Right cardiac atrium (tissue), 5 donors: ENCODE data around the gene TENT4B. TPM values are rescaled to one million over a fixed set of nuclear protein-coding genes. Genes with fewer than 3 reads are reported as not detected.
"Not testable (repeated sequence)": the region's sequence is repeated elsewhere in the genome, so short reads cannot be mapped to it uniquely, and the experiment has no call there.

Experiments
- ATAC-seq, 2 donors: fragments of 200-7000 bp; cut with Tn5 transposase; one replicate each; pipeline versions ENCODE4 v1.8.0 to v1.9.1; 2020; ENCODE audit warnings: moderate library complexity in 2 of 2, mild to moderate bottlenecking in 1 of 2
- DNase-seq, 3 donors: peaks; one replicate each; pipeline ENCODE4 v3.0.0-alpha.2; 2020
- H3K27ac ChIP-seq: one replicate; pipeline ENCODE4 v1.5.1; 2013; ENCODE audit warnings: mild to moderate bottlenecking, low read length, control low read depth, moderate library complexity
- H3K27me3 ChIP-seq: one replicate; pipeline ENCODE4 v1.6.1; 2013; ENCODE audit not compliant: control insufficient read depth, insufficient read depth
- H3K4me1 ChIP-seq: one replicate; pipeline ENCODE4 v1.6.1; 2013; ENCODE audit warnings: low read length; ENCODE audit not compliant: control insufficient read depth, insufficient read depth
- H3K4me3 ChIP-seq: one replicate; pipeline ENCODE4 v1.5.1; 2013; ENCODE audit warnings: low read length, control low read depth
- H3K9me3 ChIP-seq: one replicate; pipeline ENCODE4 v1.6.1; 2013; ENCODE audit warnings: low read length; ENCODE audit not compliant: control insufficient read depth
- WGBS: extraction: QIAGEN DNeasy Blood & Tissue Kit; methylation state at CpG from one replicate; pipeline ENCODE4 v1.1.7; 2013; 5-methylcytosine and 5-hydroxymethylcytosine counted together
- intact Hi-C, 4 donors: fragments of 100-400 bp; cut with DNase I; formaldehyde crosslinking; loops; one replicate each; pipeline versions ENCODE4 v1.11.0 to v1.14.0; 2022 to 2023
- polyA plus RNA-seq: library from polyadenylated mRNA; stranded (reverse); fragments of 200-250 nt; gene quantifications from one replicate; pipeline ENCODE4 v1.2.3, GENCODE V29; 2013
- total RNA-seq, 4 donors: library from RNA; stranded (reverse); fragmentation: NEBNext Ultra II Directional; extraction: Animal tissue kit (Norgen Biotek cat#: 25700); gene quantifications; one replicate each; pipeline ENCODE4 v1.2.1, GENCODE V29; 2021
- donor health status: healthy with polysubstance abuse.
- donor health status: DM: no; HTN: yes; CAD: no.
- donor health status: DM: no; HTN: no; CAD: no.
- donor health status: DM: no; HTN: yes; CAD: no; lungs with severe emphysema.
- donor health status: DM: yes; HTN: yes; CAD: no.

The TENT4B gene
- total and polyA plus RNA-seq, 5 donors: 3.0 to 8.4 (median 6.7) TPM

GRCh38 chr16:50154420-50154950 lies 1.4 kb downstream of the TENT4B start:
- WGBS: 12% methylated on average over 10 of the region's 10 CpGs
- peak overlapping the region; percentile 50 for H3K27ac ChIP-seq
- DNase-seq (no peak), ATAC-seq (no peak)
- H3K4me1 ChIP-seq: peaks cover 4% of the 10 kb centered on the region
- no peaks in the 10 kb centered on the region for H3K9me3 ChIP-seq
- intact Hi-C loops: loop anchor here in 1 of 4 donors (10.0 kb wide), 1 partner anchor 50 kb away; no protein-coding TSS in a partner anchor
- no peaks in the 10 kb centered on the region for H3K27me3 ChIP-seq
- peak overlapping the region; percentile 80 for H3K4me3 ChIP-seq

- Histone ChIP-seq H3K4me1 (peaks cover 4% of the 10 kb centered on the region), H3K27me3 (no peaks in the 10 kb centered on the region), H3K9me3 (no peaks in the 10 kb centered on the region), H3K4me3 (peak overlapping the region; percentile 80), H3K27ac (no peak overlapping the region)
- intact Hi-C loops: loop anchor here in 2 of 4 donors (5.0 to 10.0 kb wide), 2 partner anchors 49 to 56 kb away; no protein-coding TSS in a partner anchor
- ATAC-seq (no peak), DNase-seq (no peak)
- 60% methylated on average over 1 of the region's 1 CpG for WGBS
These were observed 2.8 kb downstream of the TENT4B start for GRCh38 chr16:50155925-50156324.

GRCh38 chr16:50156590-50156989 lies 3.5 kb downstream of the TENT4B start:
- H3K4me1 ChIP-seq: peaks cover 4% of the 10 kb centered on the region
- no peak for DNase-seq
- WGBS: 96% methylated on average over 6 of the region's 6 CpGs
- H3K27me3 ChIP-seq: no peaks in the 10 kb centered on the region
- H3K27ac ChIP-seq: no peak overlapping the region
- no peak for ATAC-seq
- no peak overlapping the region for H3K4me3 ChIP-seq
- intact Hi-C loops: loop anchor here in 2 of 4 donors (5.0 to 10.0 kb wide), 2 partner anchors 48 to 56 kb away; no protein-coding TSS in a partner anchor
- H3K9me3 ChIP-seq: no peaks in the 10 kb centered on the region

GRCh38 chr16:50160495-50161164 lies 7.5 kb downstream of the TENT4B start:
- DNase-seq: no peak
- no peak overlapping the region for H3K27ac ChIP-seq
- H3K27me3 ChIP-seq: no peaks in the 10 kb centered on the region
- WGBS: 65% methylated on average over 4 of the region's 4 CpGs
- intact Hi-C loops: no loop called here
- H3K9me3 ChIP-seq: no peaks in the 10 kb centered on the region
- ATAC-seq: peak; percentile 32 to 67
- H3K4me3 ChIP-seq: no peak overlapping the region
- no peaks in the 10 kb centered on the region for H3K4me1 ChIP-seq

GRCh38 chr16:50161950-50162349 lies 8.8 kb downstream of the TENT4B start:
- no peak overlapping the region for H3K4me3 ChIP-seq
- DNase-seq (no peak), ATAC-seq (no peak)
- WGBS: 93% methylated on average over 2 of the region's 2 CpGs
- intact Hi-C loops: no loop called here
- no peak overlapping the region for H3K27ac ChIP-seq
- H3K4me1 ChIP-seq: peaks cover 3% of the 10 kb centered on the region
- H3K27me3 ChIP-seq: no peaks in the 10 kb centered on the region
- no peaks in the 10 kb centered on the region for H3K9me3 ChIP-seq

- Histone ChIP-seq H3K27ac (no peak overlapping the region), H3K4me1 (peaks cover 9% of the 10 kb centered on the region), H3K27me3 (no peaks in the 10 kb centered on the region), H3K4me3 (no peak overlapping the region), H3K9me3 (no peaks in the 10 kb centered on the region)
- whole genome bisulfite sequencing: 60% methylated on average over 2 of the region's 2 CpGs
- no peak for ATAC-seq
- intact Hi-C loops: no loop called here
- DNase-seq: no peak
These were observed 12.4 kb downstream of the TENT4B start for GRCh38 chr16:50165473-50165872.

- no peak for ATAC-seq
- DNase-seq: no peak
- WGBS: 70% methylated on average over 9 of the region's 9 CpGs
- H3K27me3 ChIP-seq: no peaks in the 10 kb centered on the region
- no peak overlapping the region for H3K27ac ChIP-seq
- H3K9me3 ChIP-seq: no peaks in the 10 kb centered on the region
- intact Hi-C loops: no loop called here
- H3K4me3 ChIP-seq: no peak overlapping the region
- H3K4me1 ChIP-seq: peaks cover 11% of the 10 kb centered on the region
These were observed 13.7 kb downstream of the TENT4B start for GRCh38 chr16:50166511-50167500.

- WGBS: 77% methylated on average over 7 of the region's 7 CpGs
- no peaks in the 10 kb centered on the region for H3K9me3 ChIP-seq
- H3K4me1 ChIP-seq: peaks cover 11% of the 10 kb centered on the region
- DNase-seq (no peak), ATAC-seq (no peak)
- H3K27me3 ChIP-seq: no peaks in the 10 kb centered on the region
- H3K27ac ChIP-seq: no peak overlapping the region
- no peak overlapping the region for H3K4me3 ChIP-seq
- intact Hi-C loops: no loop called here
These were observed 14.4 kb downstream of the TENT4B start for GRCh38 chr16:50167556-50167955.

GRCh38 chr16:50169555-50170096 lies 16.5 kb downstream of the TENT4B start:
- Histone ChIP-seq H3K27me3 (no peaks in the 10 kb centered on the region), H3K4me3 (no peak overlapping the region), H3K27ac (no peak overlapping the region), H3K4me1 (peaks cover 11% of the 10 kb centered on the region), H3K9me3 (no peaks in the 10 kb centered on the region)
- intact Hi-C loops: no loop called here
- 70% methylated on average over 2 of the region's 2 CpGs for WGBS
- ATAC-seq (no peak), DNase-seq (no peak)

GRCh38 chr16:50171773-50172172 lies 18.7 kb downstream of the TENT4B start:
- 93% methylated on average over 4 of the region's 4 CpGs for WGBS
- H3K27ac ChIP-seq, ATAC-seq, H3K4me1 ChIP-seq, H3K27me3 ChIP-seq, DNase-seq, intact Hi-C loops, H3K4me3 ChIP-seq, H3K9me3 ChIP-seq: not testable (repeated sequence)
